GM23338 (cell line): ENCODE data around the gene FBXL14. TPM values are rescaled to one million over a fixed set of nuclear protein-coding genes. Genes with fewer than 3 reads are reported as not detected.
A peak's percentile ranks its signal among the peaks of the same experiment; 100 is the strongest.

Source experiments
- ATAC-seq: fragments of 200-7000 bp; cut with Tn5 transposase; 3 replicates; pipeline ENCODE4 v1.9.1; 2020
- DNase-seq: peaks from one replicate; pipeline ENCODE4 v3.0.0-alpha.2; 2015; ENCODE audit warnings: low spot score
- H2AFZ ChIP-seq: fragments of 200-600 bp; sonication (generic); 2 replicates; pipeline ENCODE4 v1.8.0; 2016; ENCODE audit warnings: antibody characterized with exemption, mild to moderate bottlenecking, moderate library complexity
- H3F3A ChIP-seq: fragments of 200-600 bp; sonication (generic); replicated peaks from 2 replicates; pipeline ENCODE4 v1.8.0; 2017; ENCODE audit warnings: antibody characterized with exemption, mixed run types, low read depth
- H3K27ac ChIP-seq: fragments of 200-600 bp; sonication (generic); 2 replicates; pipeline ENCODE4 v1.6.1; 2016; ENCODE audit warnings: low read depth
- H3K27me3 ChIP-seq: fragments of 200-600 bp; sonication (generic); 2 replicates; pipeline ENCODE4 v1.8.0; 2016; ENCODE audit warnings: mild to moderate bottlenecking, mixed run types, moderate library complexity; ENCODE audit not compliant: insufficient read depth
- H3K36me3 ChIP-seq: fragments of 200-600 bp; sonication (generic); 2 replicates; pipeline ENCODE4 v1.8.0; 2016; ENCODE audit warnings: mild to moderate bottlenecking; ENCODE audit not compliant: insufficient read depth
- H3K4me1 ChIP-seq: fragments of 200-600 bp; sonication (generic); 2 replicates; pipeline ENCODE4 v1.8.0; 2016; ENCODE audit warnings: mild to moderate bottlenecking, moderate library complexity; ENCODE audit not compliant: insufficient read depth
- H3K4me2 ChIP-seq: fragments of 200-600 bp; sonication (generic); 2 replicates; pipeline ENCODE4 v1.7.1; 2017; ENCODE audit warnings: mixed run types
- H3K4me3 ChIP-seq: fragments of 200-600 bp; sonication (generic); 2 replicates; pipeline ENCODE4 v1.6.1; 2016; ENCODE audit warnings: mixed run types
- H3K79me2 ChIP-seq: fragments of 200-600 bp; sonication (generic); replicated peaks from 2 replicates; pipeline ENCODE4 v1.8.0; 2017; ENCODE audit warnings: mild to moderate bottlenecking; ENCODE audit not compliant: insufficient read depth
- H3K9me2 ChIP-seq: fragments of 200-600 bp; sonication (generic); 2 replicates; pipeline ENCODE4 v1.8.0; 2017; ENCODE audit not compliant: insufficient read depth
- H4K20me1 ChIP-seq: fragments of 200-600 bp; sonication (generic); replicated peaks from 2 replicates; pipeline ENCODE4 v1.8.0; 2017; ENCODE audit warnings: mild to moderate bottlenecking; ENCODE audit not compliant: insufficient read depth
- H3K27ac Mint-ChIP-seq: 2 replicates; pipeline ENCODE4 v1.8.0; 2020; ENCODE audit warnings: inconsistent platforms, mild to moderate bottlenecking, moderate library complexity, mixed read lengths
- H3K27me3 Mint-ChIP-seq: 3 replicates; pipeline ENCODE4 v1.8.0; 2022; ENCODE audit warnings: low read depth, mild to moderate bottlenecking, moderate library complexity, mixed read lengths, inconsistent platforms; ENCODE audit not compliant: insufficient read depth, poor library complexity
- H3K36me3 Mint-ChIP-seq: 3 replicates; pipeline ENCODE4 v1.8.0; 2021; ENCODE audit warnings: low read depth, mild to moderate bottlenecking, inconsistent platforms, moderate library complexity, mixed read lengths
- H3K4me1 Mint-ChIP-seq: 3 replicates; pipeline ENCODE4 v1.8.0; 2020; ENCODE audit warnings: mild to moderate bottlenecking, inconsistent platforms, mixed read lengths
- H3K4me3 Mint-ChIP-seq: 3 replicates; pipeline ENCODE4 v1.8.0; 2021; ENCODE audit warnings: moderate library complexity, mild to moderate bottlenecking, inconsistent platforms, mixed read lengths
- H3K9me3 Mint-ChIP-seq: 3 replicates; pipeline ENCODE4 v1.8.0; 2020; ENCODE audit warnings: moderate library complexity, mild to moderate bottlenecking, inconsistent platforms, mixed read lengths
- CREB1 ChIP-seq: fragments of 250-450 bp; sonication (Bioruptor Pico); IDR thresholded peaks from 2 replicates; pipeline ENCODE4 v1.5.0; 2020; ENCODE audit warnings: low read depth, mild to moderate bottlenecking, moderate library complexity
- EZH2 ChIP-seq: fragments of 200-600 bp; sonication (generic); IDR thresholded peaks from one replicate; pipeline ENCODE4 v1.8.0; 2017; ENCODE audit warnings: antibody characterized with exemption, mild to moderate bottlenecking, low read depth; ENCODE audit not compliant: unreplicated experiment
- EZH2phosphoT487 ChIP-seq: fragments of 200-600 bp; sonication (generic); IDR thresholded peaks from one replicate; pipeline ENCODE4 v1.8.1; 2018; ENCODE audit warnings: antibody characterized with exemption; ENCODE audit not compliant: unreplicated experiment
- JUNB ChIP-seq: IDR thresholded peaks from one replicate; pipeline ENCODE4 v1.6.1; 2016; ENCODE audit warnings: antibody characterized with exemption; ENCODE audit not compliant: unreplicated experiment
- ZNF114 ChIP-seq: fragments of 250-450 bp; sonication (Bioruptor Pico); IDR thresholded peaks from 2 replicates; pipeline ENCODE4 v1.5.0; 2020; ENCODE audit warnings: mild to moderate bottlenecking, moderate library complexity
- polyA plus RNA-seq: library from polyadenylated mRNA; unstranded; fragments of >200 nt; fragmentation: Nextera tagmentation; extraction: Ambion mirVana; gene quantifications from 2 replicates; pipeline ENCODE4 v1.2.1, GENCODE V29; 2016
- total RNA-seq: library from RNA; depleted of rRNA; stranded (reverse); fragments of >200 nt; shearing (Covaris generic); gene quantifications from 2 replicates; pipeline ENCODE4 v1.2.3, GENCODE V29; 2014
- TF ChIP-seq, protein P1 (sequence below): IDR thresholded peaks from 2 replicates; pipeline ENCODE4 v1.6.1; 2016; ENCODE audit warnings: antibody characterized with exemption
- TF ChIP-seq, protein P2 (sequence below): IDR thresholded peaks from one replicate; pipeline ENCODE4 v1.6.1; 2018; ENCODE audit warnings: antibody characterized with exemption; ENCODE audit not compliant: unreplicated experiment
- TF ChIP-seq, protein P3 (sequence below), 2 experiments: fragments of 200-600 bp in 1 of 2; sonication (generic) in 1 of 2; conservative IDR thresholded peaks; 2 replicates each; pipeline versions ENCODE4 v1.5.1 to v1.6.1; 2016 to 2017; ENCODE audit warnings: antibody characterized with exemption in 2 of 2, low read depth in 2 of 2, mild to moderate bottlenecking in 2 of 2, moderate library complexity in 1 of 2

Gene FBXL14
- total and polyA plus RNA-seq, 2 experiments from 2014 or later: 0.74 to 9.4 TPM

- TF ChIP-seq EZH2: no peak
- TF ChIP-seq, protein P1, sequence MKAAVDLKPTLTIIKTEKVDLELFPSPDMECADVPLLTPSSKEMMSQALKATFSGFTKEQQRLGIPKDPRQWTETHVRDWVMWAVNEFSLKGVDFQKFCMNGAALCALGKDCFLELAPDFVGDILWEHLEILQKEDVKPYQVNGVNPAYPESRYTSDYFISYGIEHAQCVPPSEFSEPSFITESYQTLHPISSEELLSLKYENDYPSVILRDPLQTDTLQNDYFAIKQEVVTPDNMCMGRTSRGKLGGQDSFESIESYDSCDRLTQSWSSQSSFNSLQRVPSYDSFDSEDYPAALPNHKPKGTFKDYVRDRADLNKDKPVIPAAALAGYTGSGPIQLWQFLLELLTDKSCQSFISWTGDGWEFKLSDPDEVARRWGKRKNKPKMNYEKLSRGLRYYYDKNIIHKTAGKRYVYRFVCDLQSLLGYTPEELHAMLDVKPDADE: no peak
- TF ChIP-seq CREB1 (CRISPR knock-in tag): no peak
- no peak for TF ChIP-seq EZH2phosphoT487
- TF ChIP-seq, protein P2, sequence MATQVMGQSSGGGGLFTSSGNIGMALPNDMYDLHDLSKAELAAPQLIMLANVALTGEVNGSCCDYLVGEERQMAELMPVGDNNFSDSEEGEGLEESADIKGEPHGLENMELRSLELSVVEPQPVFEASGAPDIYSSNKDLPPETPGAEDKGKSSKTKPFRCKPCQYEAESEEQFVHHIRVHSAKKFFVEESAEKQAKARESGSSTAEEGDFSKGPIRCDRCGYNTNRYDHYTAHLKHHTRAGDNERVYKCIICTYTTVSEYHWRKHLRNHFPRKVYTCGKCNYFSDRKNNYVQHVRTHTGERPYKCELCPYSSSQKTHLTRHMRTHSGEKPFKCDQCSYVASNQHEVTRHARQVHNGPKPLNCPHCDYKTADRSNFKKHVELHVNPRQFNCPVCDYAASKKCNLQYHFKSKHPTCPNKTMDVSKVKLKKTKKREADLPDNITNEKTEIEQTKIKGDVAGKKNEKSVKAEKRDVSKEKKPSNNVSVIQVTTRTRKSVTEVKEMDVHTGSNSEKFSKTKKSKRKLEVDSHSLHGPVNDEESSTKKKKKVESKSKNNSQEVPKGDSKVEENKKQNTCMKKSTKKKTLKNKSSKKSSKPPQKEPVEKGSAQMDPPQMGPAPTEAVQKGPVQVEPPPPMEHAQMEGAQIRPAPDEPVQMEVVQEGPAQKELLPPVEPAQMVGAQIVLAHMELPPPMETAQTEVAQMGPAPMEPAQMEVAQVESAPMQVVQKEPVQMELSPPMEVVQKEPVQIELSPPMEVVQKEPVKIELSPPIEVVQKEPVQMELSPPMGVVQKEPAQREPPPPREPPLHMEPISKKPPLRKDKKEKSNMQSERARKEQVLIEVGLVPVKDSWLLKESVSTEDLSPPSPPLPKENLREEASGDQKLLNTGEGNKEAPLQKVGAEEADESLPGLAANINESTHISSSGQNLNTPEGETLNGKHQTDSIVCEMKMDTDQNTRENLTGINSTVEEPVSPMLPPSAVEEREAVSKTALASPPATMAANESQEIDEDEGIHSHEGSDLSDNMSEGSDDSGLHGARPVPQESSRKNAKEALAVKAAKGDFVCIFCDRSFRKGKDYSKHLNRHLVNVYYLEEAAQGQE: no peak
- no peak for TF ChIP-seq JUNB
Measured at GRCh38 chr12:1635301-1636095, 41.1 kb upstream of the FBXL14 start (continued).

GRCh38 chr12:1634590-1635191 lies 40.3 kb upstream of the FBXL14 start:
- H4K20me1 ChIP-seq: peaks cover 4% of the 10 kb centered on the region; the same call in 1 of the 2 replicates
- peaks cover 49% of the 10 kb centered on the region for H3K27me3 Mint-ChIP-seq

More at GRCh38 chr12:1634590-1635191, 40.3 kb upstream of the FBXL14 start:
- H3K4me3 Mint-ChIP-seq: no peak overlapping the region
- Histone ChIP-seq H3K9me2 (no peaks in the 10 kb centered on the region), H3K4me3 (no peak overlapping the region), H3F3A (peaks cover 10% of the 10 kb centered on the region; the same call in 1 of the 2 replicates), H3K4me2 (no peak overlapping the region), H3K36me3 (no peaks in the 10 kb centered on the region; the same call in 1 of the 2 replicates), H3K27ac (no peak overlapping the region), H3K27me3 (peaks cover 65% of the 10 kb centered on the region), H3K79me2 (no peaks in the 10 kb centered on the region), H3K4me1 (peaks cover 41% of the 10 kb centered on the region), H2AFZ (no peak overlapping the region)
- H3K9me3 Mint-ChIP-seq: no peaks in the 10 kb centered on the region; the same call in 2 of the 3 replicates
- no peak overlapping the region for H3K27ac Mint-ChIP-seq
- H3K36me3 Mint-ChIP-seq: no peaks in the 10 kb centered on the region; the same call in 2 of the 3 replicates
- DNase-seq (peak; percentile 91), ATAC-seq (peak; percentile 56)
- TF ChIP-seq ZNF114 (CRISPR knock-in tag): no peak
- TF ChIP-seq, protein P3, sequence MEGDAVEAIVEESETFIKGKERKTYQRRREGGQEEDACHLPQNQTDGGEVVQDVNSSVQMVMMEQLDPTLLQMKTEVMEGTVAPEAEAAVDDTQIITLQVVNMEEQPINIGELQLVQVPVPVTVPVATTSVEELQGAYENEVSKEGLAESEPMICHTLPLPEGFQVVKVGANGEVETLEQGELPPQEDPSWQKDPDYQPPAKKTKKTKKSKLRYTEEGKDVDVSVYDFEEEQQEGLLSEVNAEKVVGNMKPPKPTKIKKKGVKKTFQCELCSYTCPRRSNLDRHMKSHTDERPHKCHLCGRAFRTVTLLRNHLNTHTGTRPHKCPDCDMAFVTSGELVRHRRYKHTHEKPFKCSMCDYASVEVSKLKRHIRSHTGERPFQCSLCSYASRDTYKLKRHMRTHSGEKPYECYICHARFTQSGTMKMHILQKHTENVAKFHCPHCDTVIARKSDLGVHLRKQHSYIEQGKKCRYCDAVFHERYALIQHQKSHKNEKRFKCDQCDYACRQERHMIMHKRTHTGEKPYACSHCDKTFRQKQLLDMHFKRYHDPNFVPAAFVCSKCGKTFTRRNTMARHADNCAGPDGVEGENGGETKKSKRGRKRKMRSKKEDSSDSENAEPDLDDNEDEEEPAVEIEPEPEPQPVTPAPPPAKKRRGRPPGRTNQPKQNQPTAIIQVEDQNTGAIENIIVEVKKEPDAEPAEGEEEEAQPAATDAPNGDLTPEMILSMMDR (conservative IDR thresholded peaks at IDR 0.05; ENCODE audit: low read depth in 2 of 2): peak; percentile 90 to 95
- H3K4me1 Mint-ChIP-seq: peaks cover 44% of the 10 kb centered on the region
